GM18858 (cell line): ENCODE data around the gene ADAMTS1.

Experiments used
- ATAC-seq: cut with Tn5 transposase; IDR thresholded peaks from one replicate; pipeline ENCODE4 v1.9.1; 2021; ENCODE audit not compliant: unreplicated experiment

Gene ADAMTS1

DNA sequence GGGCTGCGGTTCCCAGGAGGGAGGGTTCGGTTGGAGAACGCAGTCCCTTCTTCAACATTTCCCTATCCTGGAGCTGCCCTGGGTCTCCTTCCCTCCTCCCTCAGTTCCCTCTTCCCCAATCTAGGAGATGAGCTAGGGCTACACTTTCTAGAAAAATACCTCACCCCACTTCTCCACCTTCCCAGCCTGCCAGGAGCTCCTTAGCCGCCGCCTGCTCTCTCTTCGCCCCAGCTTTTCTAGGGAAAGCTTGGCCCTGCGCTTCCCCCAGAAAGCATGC is 488 bp upstream of the ADAMTS1 start:
- ATAC-seq: no peak

GRCh38 chr21:26844258-26845065 is 747 bp downstream of the ADAMTS1 start:
- ATAC-seq: no peak

DNA sequence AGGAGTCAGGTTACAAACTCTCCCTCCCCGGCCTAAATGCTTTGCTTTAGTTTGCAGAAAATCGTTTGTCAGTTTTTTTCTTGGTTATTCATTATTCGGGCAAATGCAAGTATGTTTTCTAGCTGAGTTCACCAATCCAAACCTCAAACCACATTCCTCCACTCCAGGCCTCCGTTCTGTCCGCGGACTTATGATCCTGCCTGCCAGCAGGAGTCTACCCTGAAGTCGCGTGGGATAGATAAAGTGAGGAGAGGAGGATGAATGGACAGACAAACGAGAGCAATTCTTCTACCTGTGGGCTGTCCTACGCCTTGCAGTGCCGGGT is 1.3 kb downstream of the ADAMTS1 start:
- ATAC-seq: no peak

GRCh38 chr21:26842974-26843932 is 2.0 kb downstream of the ADAMTS1 start:
- no peak for ATAC-seq

GRCh38 chr21:26842300-26842699 is 2.9 kb downstream of the ADAMTS1 start:
- ATAC-seq: no peak

- no peak for ATAC-seq
These were observed 4.3 kb downstream of the ADAMTS1 start for GRCh38 chr21:26840912-26841311.

DNA sequence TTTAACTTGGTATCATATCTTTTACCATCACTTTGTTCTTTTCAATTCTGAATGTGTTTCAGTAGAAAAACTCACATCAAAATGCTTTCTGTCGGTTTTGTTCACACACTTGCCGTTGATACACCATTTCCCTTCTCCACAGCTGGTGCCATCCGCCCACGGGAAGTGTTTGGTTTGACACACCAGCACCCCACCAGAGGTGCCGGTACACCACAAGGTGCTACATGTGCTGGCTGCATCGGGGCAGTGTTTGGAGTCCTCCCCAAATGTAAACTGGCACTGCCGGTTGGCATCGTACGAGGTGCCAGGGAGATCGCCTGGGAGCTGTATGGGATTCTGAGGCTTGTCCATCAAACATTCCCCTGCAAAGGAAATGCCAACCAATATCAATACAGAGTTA is 5.0 kb downstream of the ADAMTS1 start:
- no peak for ATAC-seq

GRCh38 chr21:26837539-26837938 is 7.7 kb downstream of the ADAMTS1 start:
- no peak for ATAC-seq

DNA sequence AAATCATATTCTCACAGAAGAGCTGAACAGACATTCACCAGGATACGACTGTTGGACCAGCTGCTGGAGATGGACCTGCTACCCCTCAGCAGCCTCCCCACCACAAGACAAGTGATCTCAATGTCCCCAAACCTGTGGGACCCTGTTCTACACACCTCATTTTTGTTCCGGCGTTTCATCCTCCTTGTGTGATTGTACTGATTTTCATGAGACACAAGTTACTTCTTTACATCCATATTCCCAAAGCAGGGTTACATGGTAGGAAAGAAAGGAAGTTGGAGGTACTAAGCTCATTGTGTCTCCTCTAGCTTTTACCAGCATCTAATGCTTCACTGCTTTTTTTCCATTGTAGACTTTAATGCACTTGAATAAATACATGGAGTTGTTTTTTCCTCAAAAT is 8.7 kb downstream of the ADAMTS1 start:
- no peak for ATAC-seq

- ATAC-seq: no peak
These were observed 9.4 kb downstream of the ADAMTS1 start for GRCh38 chr21:26835714-26836265.

GRCh38 chr21:26835027-26835713 is 10.0 kb downstream of the ADAMTS1 start:
- ATAC-seq: no peak

GRCh38 chr21:26834181-26834905 is 10.9 kb downstream of the ADAMTS1 start:
- no peak for ATAC-seq

GRCh38 chr21:26833460-26833939 is 11.7 kb downstream of the ADAMTS1 start:
- ATAC-seq: no peak

DNA sequence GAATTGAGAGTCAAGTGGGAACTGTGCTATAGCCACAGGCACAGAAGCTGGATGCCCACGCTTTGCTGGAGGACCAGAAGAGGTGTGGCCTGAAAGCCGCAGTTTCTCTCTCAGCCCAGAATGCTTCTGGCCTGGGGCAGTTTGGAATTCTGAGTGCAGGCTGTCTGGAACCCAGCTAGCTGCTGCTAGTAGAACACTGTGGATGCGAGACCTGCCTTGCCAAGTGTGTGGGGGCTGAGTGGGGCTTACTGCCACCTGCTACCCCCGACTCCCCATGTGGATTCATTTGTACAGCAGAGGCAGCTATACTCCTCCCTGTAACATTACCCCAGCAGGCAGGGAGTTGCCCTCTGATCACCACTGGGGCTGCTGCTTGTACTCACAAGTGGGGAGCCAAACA is 12.2 kb downstream of the ADAMTS1 start:
- ATAC-seq: no peak

DNA sequence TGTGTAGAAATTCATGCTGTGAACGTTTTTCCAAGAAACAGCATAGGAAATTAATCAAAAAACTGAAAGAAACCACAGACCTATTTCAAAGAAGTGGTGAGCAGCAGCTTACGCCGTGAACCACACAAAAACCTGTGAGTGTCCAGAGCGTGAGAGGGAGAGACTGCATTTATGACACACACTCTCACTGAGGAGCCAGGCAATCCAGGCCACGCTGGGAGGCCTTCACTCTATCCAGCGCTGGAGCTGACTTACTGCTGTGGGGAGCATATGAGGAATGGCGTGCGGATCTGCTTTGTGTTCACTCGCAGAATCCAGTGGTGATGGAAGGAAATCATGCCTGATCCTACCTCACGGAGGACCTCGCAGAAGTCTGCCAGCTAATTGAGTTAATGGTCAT is 12.7 kb downstream of the ADAMTS1 start:
- no peak for ATAC-seq

- no peak for ATAC-seq
These were observed 18.4 kb downstream of the ADAMTS1 start for GRCh38 chr21:26826801-26827200.

DNA sequence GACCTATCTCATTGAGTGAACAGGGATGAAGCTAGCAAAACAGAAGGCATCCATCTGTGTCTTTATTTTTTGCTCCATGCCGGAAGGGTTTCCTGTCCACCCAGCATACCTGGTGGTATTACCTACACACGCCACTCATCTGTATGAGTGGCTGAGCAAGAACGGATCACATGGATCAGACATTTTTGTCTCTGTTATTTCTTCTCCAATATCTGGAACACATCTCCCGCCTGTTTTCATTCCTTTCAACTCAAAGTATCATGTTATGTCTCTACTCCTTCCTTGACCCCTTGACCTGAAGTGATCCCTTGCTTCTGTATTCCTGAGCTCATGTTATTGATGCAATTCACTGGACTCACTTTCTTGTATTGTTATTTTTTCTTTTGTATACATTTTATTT is 24.7 kb downstream of the ADAMTS1 start:
- ATAC-seq: no peak

- no peak for ATAC-seq
These were observed 25.4 kb downstream of the ADAMTS1 start for GRCh38 chr21:26819740-26820324.

GRCh38 chr21:26818906-26819305 is 26.3 kb downstream of the ADAMTS1 start:
- ATAC-seq: no peak

DNA sequence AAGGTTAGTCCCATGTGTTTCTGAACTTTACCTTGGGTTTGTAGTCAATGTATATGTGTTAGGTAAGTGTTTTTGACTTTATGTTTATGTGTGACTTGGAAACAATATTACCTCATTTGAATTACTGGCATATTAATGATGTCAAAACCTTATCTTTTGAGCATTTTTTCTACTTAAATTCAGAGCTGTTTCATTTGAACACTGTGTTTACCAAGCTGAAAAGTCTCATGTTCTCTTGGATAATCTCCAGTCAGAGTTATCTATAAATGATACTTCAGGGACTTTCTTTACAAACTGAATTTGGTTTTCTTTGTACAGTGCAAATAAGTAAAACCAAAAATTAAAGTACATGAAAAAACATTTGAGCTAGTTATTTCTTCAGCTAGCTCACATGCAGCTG is 30.0 kb downstream of the ADAMTS1 start:
- ATAC-seq: no peak
